HG03135 (cell line): ENCODE data around the gene PNPT1.
"Not testable (repeated sequence)": the region's sequence is repeated elsewhere in the genome, so short reads cannot be mapped to it uniquely, and the experiment has no call there.

Experiments used
- ATAC-seq: cut with Tn5 transposase; IDR thresholded peaks from one replicate; pipeline ENCODE4 v1.9.1; 2021; ENCODE audit warnings: mild to moderate bottlenecking, moderate library complexity; ENCODE audit not compliant: unreplicated experiment

PNPT1 gene

DNA sequence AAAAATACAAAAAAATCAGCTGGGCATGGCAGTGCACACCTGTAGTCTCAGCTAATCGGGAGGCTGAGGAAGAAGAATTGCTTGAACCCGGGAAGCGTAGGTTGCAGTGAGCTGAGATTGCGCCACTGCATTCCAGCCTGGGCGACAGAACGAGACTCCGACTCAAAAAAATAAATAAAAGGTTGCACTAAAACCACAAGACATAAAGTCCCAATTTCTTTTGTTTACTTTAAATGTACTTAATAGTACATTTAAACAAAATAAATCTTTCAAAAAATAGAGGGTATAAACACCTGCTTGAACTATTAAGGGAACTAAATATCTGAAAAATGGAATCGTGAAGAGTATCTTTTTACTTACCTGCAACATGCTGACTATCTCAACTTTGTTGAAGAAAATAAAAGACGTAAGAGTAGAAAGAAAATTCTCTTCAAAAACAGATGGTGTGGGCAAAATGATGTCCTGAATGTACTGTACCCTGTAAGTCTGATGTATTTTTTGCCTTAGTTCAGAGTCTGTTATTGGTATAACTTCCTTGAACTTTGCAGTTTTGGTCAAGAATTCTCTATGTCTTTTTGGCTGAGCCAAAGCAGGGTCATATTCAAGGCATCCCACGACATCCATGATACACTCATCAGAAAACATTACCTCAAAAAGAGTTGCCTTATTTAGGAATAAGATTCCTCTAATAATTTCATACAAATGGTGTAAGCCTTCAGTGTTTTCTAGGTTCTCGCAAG lies 95.4 kb downstream of the PNPT1 start:
- ATAC-seq: no peak

DNA sequence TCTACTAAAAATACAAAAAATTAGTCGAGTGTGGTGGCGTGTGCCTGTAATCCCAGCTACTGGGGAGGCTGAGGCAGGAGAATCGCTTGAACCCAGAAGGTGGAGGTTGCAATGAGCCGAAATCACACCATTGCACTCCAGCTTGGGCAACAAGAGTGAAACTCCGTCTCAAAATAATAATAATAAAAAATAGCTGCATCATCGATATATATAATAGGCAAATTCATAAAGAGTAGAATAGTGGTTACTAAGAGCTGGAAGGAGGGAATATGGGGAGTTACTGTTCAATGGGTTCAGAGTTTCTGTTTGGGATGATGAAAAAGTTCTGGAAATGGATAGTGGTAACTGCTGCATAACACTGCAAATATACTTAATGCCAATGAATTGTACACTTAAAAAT lies 96.8 kb downstream of the PNPT1 start:
- ATAC-seq: not testable (repeated sequence)

DNA sequence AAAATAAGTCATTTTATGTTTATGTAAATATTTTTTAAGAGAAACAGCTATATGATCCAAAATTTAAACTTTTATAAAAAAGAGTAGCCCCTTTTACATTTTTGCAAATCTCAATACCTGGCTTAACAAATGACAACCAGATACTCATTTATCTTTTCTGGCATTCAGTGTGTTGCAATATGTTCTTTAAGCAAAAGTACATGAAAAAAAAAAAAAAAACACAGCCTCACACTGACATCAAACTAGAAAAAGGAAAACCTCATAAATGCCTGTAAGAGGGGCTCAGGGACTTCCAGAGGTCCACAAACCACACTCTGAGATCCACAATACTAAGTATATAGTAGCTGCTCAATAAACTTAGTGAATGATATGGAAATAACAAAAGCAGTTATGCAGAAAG lies 98.1 kb downstream of the PNPT1 start:
- ATAC-seq: no peak

DNA sequence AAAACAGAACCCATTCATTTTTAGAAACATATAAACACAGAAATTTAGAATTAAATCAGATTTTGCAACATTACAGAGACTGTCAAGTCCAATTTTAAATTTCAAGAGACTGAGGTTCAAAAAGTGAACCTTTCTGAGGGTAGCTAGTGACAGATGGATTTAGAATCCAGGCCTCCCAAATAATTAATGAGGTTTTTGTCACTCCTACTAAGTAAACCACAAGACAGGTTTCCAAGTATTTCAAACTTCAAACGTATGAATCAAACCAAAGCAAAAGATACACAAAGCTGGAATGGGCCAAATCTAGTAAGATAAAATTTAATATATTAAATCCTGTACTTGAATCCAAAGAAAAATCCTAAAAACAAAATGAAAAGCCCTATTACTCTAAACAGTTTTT lies 101.5 kb downstream of the PNPT1 start:
- ATAC-seq: no peak

DNA sequence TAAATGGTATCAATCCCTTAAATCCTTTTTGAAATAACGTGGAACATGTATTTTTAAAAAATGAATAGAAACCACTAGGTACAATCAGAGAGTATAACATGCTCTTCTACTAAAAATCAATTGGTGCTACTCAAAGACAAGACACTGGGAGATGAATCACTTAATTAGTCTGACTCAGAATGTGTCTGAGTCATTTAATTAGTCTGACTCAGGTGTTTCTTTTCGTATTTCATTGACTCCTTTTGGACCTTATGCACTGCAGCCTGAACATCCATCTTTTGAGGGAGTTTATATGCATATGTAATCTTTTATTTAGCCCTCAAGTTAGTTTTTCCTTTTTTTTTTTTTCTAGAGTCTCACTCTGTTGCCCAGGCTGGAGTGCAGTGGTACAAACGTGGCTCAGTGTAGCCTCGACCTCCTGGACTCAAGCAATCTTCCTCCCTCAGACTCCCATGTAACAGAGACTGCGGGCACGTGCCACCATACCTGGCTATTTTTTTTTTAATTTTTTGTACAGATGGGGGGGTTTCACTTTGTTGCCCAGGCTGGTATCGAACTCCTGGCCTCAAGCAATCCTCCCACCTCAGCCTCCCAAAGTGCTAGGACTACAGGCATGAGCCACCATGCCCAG lies 102.7 kb downstream of the PNPT1 start:
- ATAC-seq: no peak

DNA sequence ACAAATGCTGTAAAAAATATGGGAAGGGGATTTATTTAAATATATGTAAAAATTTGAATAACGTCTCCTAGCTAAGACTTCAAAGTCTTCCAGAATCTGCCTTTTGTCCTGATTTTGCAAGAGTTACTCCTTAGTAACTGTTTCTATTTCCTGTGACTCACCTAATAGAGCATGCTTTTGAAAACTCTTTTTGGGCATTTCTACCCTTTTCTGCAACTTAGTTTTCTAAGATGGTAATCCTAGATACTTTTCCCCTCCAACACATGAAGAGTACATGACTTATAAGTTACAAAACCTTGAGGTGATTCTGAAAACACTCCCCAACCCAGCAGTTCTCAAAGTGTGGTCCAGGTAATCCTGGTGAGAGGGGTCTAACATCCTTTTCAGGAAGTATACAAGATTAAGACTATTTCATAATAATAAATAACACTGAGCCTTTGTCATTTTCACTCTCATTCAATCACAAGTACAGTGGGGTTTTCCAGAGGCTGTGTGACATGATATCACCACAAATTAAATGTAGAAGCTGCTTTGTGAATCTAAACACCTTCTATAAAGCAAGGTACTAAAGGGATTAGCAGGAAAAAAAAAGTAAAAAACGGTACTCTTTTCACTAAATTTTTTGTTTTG lies 108.1 kb downstream of the PNPT1 start:
- ATAC-seq: no peak
